ENCODE data around the gene WDR64.
"Not testable (repeated sequence)": the region's sequence is repeated elsewhere in the genome, so short reads cannot be mapped to it uniquely, and the experiment has no call there.

- not testable (repeated sequence) for TF ChIP-seq EZH2 (IDR thresholded peaks at IDR 0.05; ENCODE audit: borderline replicate concordance, low read depth, low read length, poor library complexity, severe bottlenecking); CTCF (conservative IDR thresholded peaks at IDR 0.05; ENCODE audit: low read depth, low read length)
These were observed 83.4 kb downstream of the WDR64 start for GRCh38 chr1:241735493-241735926.

Measured in A673 (cell line).